GM23338 (cell line): ENCODE results near the gene STARD8. TPM values are rescaled to one million over a fixed set of nuclear protein-coding genes. Genes with fewer than 3 reads are reported as not detected.

Experiments used
- ATAC-seq: fragments of 200-7000 bp; cut with Tn5 transposase; 3 replicates; pipeline ENCODE4 v1.9.1; 2020
- DNase-seq: peaks from one replicate; pipeline ENCODE4 v3.0.0-alpha.2; 2015; ENCODE audit warnings: low spot score
- H2AFZ ChIP-seq: fragments of 200-600 bp; sonication (generic); 2 replicates; pipeline ENCODE4 v1.8.0; 2016; ENCODE audit warnings: antibody characterized with exemption, mild to moderate bottlenecking, moderate library complexity
- H3F3A ChIP-seq: fragments of 200-600 bp; sonication (generic); replicated peaks from 2 replicates; pipeline ENCODE4 v1.8.0; 2017; ENCODE audit warnings: antibody characterized with exemption, mixed run types, low read depth
- H3K27ac ChIP-seq: fragments of 200-600 bp; sonication (generic); 2 replicates; pipeline ENCODE4 v1.6.1; 2016; ENCODE audit warnings: low read depth
- H3K27me3 ChIP-seq: fragments of 200-600 bp; sonication (generic); 2 replicates; pipeline ENCODE4 v1.8.0; 2016; ENCODE audit warnings: mild to moderate bottlenecking, mixed run types, moderate library complexity; ENCODE audit not compliant: insufficient read depth
- H3K36me3 ChIP-seq: fragments of 200-600 bp; sonication (generic); 2 replicates; pipeline ENCODE4 v1.8.0; 2016; ENCODE audit warnings: mild to moderate bottlenecking; ENCODE audit not compliant: insufficient read depth
- H3K4me1 ChIP-seq: fragments of 200-600 bp; sonication (generic); 2 replicates; pipeline ENCODE4 v1.8.0; 2016; ENCODE audit warnings: mild to moderate bottlenecking, moderate library complexity; ENCODE audit not compliant: insufficient read depth
- H3K4me2 ChIP-seq: fragments of 200-600 bp; sonication (generic); 2 replicates; pipeline ENCODE4 v1.7.1; 2017; ENCODE audit warnings: mixed run types
- H3K4me3 ChIP-seq: fragments of 200-600 bp; sonication (generic); 2 replicates; pipeline ENCODE4 v1.6.1; 2016; ENCODE audit warnings: mixed run types
- H3K79me2 ChIP-seq: fragments of 200-600 bp; sonication (generic); replicated peaks from 2 replicates; pipeline ENCODE4 v1.8.0; 2017; ENCODE audit warnings: mild to moderate bottlenecking; ENCODE audit not compliant: insufficient read depth
- H3K9me2 ChIP-seq: fragments of 200-600 bp; sonication (generic); 2 replicates; pipeline ENCODE4 v1.8.0; 2017; ENCODE audit not compliant: insufficient read depth
- H4K20me1 ChIP-seq: fragments of 200-600 bp; sonication (generic); replicated peaks from 2 replicates; pipeline ENCODE4 v1.8.0; 2017; ENCODE audit warnings: mild to moderate bottlenecking; ENCODE audit not compliant: insufficient read depth
- H3K27ac Mint-ChIP-seq: 2 replicates; pipeline ENCODE4 v1.8.0; 2020; ENCODE audit warnings: inconsistent platforms, mild to moderate bottlenecking, moderate library complexity, mixed read lengths
- H3K27me3 Mint-ChIP-seq: 3 replicates; pipeline ENCODE4 v1.8.0; 2022; ENCODE audit warnings: low read depth, mild to moderate bottlenecking, moderate library complexity, mixed read lengths, inconsistent platforms; ENCODE audit not compliant: insufficient read depth, poor library complexity
- H3K36me3 Mint-ChIP-seq: 3 replicates; pipeline ENCODE4 v1.8.0; 2021; ENCODE audit warnings: low read depth, mild to moderate bottlenecking, inconsistent platforms, moderate library complexity, mixed read lengths
- H3K4me1 Mint-ChIP-seq: 3 replicates; pipeline ENCODE4 v1.8.0; 2020; ENCODE audit warnings: mild to moderate bottlenecking, inconsistent platforms, mixed read lengths
- H3K4me3 Mint-ChIP-seq: 3 replicates; pipeline ENCODE4 v1.8.0; 2021; ENCODE audit warnings: moderate library complexity, mild to moderate bottlenecking, inconsistent platforms, mixed read lengths
- H3K9me3 Mint-ChIP-seq: 3 replicates; pipeline ENCODE4 v1.8.0; 2020; ENCODE audit warnings: moderate library complexity, mild to moderate bottlenecking, inconsistent platforms, mixed read lengths
- CREB1 ChIP-seq: fragments of 250-450 bp; sonication (Bioruptor Pico); IDR thresholded peaks from 2 replicates; pipeline ENCODE4 v1.5.0; 2020; ENCODE audit warnings: low read depth, mild to moderate bottlenecking, moderate library complexity
- CTCF ChIP-seq, 2 experiments: fragments of 200-600 bp in 1 of 2; sonication (generic) in 1 of 2; conservative IDR thresholded peaks; 2 replicates each; pipeline versions ENCODE4 v1.5.1 to v1.6.1; 2016 to 2017; ENCODE audit warnings: antibody characterized with exemption in 2 of 2, low read depth in 2 of 2, mild to moderate bottlenecking in 2 of 2, moderate library complexity in 1 of 2
- JUNB ChIP-seq: IDR thresholded peaks from one replicate; pipeline ENCODE4 v1.6.1; 2016; ENCODE audit warnings: antibody characterized with exemption; ENCODE audit not compliant: unreplicated experiment
- NANOG ChIP-seq: IDR thresholded peaks from 2 replicates; pipeline ENCODE4 v1.6.1; 2016; ENCODE audit warnings: antibody characterized with exemption, borderline replicate concordance
- POLR2AphosphoS5 ChIP-seq: IDR thresholded peaks from 2 replicates; pipeline ENCODE4 v1.6.1; 2016; ENCODE audit warnings: antibody characterized with exemption, low read depth
- STAT1 ChIP-seq: IDR thresholded peaks from one replicate; pipeline ENCODE4 v1.6.1; 2016; ENCODE audit warnings: antibody characterized with exemption; ENCODE audit not compliant: unreplicated experiment
- ZNF114 ChIP-seq: fragments of 250-450 bp; sonication (Bioruptor Pico); IDR thresholded peaks from 2 replicates; pipeline ENCODE4 v1.5.0; 2020; ENCODE audit warnings: mild to moderate bottlenecking, moderate library complexity
- ZNF331 ChIP-seq: fragments of 250-450 bp; sonication (Bioruptor Pico); IDR thresholded peaks from 2 replicates; pipeline ENCODE4 v1.5.0; 2020; ENCODE audit warnings: low read depth, mild to moderate bottlenecking, moderate library complexity
- polyA plus RNA-seq: library from polyadenylated mRNA; unstranded; fragments of >200 nt; fragmentation: Nextera tagmentation; extraction: Ambion mirVana; gene quantifications from 2 replicates; pipeline ENCODE4 v1.2.1, GENCODE V29; 2016
- total RNA-seq: library from RNA; depleted of rRNA; stranded (reverse); fragments of >200 nt; shearing (Covaris generic); gene quantifications from 2 replicates; pipeline ENCODE4 v1.2.3, GENCODE V29; 2014
- TF ChIP-seq, protein P1 (sequence below): IDR thresholded peaks from 2 replicates; pipeline ENCODE4 v1.6.1; 2016; ENCODE audit warnings: antibody characterized with exemption
- TF ChIP-seq, protein P2 (sequence below): IDR thresholded peaks from one replicate; pipeline ENCODE4 v1.6.1; 2018; ENCODE audit warnings: antibody characterized with exemption; ENCODE audit not compliant: unreplicated experiment

The STARD8 gene
- total and polyA plus RNA-seq, 2 experiments from 2014 or later, result 0.74 to 5.6 TPM

- no peak for TF ChIP-seq CREB1 (CRISPR knock-in tag)
- H3F3A ChIP-seq, result no peaks in the 10 kb centered on the region
- no peaks in the 10 kb centered on the region for H3K9me3 Mint-ChIP-seq
- H3K27ac ChIP-seq, result no peak overlapping the region
- peaks cover 15% of the 10 kb centered on the region for H3K4me1 ChIP-seq
- ATAC-seq (no peak), DNase-seq (no peak)
- no peaks in the 10 kb centered on the region for H3K36me3 Mint-ChIP-seq
- H3K9me2 ChIP-seq, result no peaks in the 10 kb centered on the region
- H3K4me3 Mint-ChIP-seq, result no peak overlapping the region
- H3K27ac Mint-ChIP-seq, result no peak overlapping the region
- peaks cover 43% of the 10 kb centered on the region for H3K4me1 Mint-ChIP-seq
- H3K27me3 ChIP-seq, result no peaks in the 10 kb centered on the region
- no peak overlapping the region for H2AFZ ChIP-seq
- no peak overlapping the region for H3K4me3 ChIP-seq
- peaks cover 6% of the 10 kb centered on the region for H3K27me3 Mint-ChIP-seq
- H3K79me2 ChIP-seq, result no peaks in the 10 kb centered on the region
- H3K36me3 ChIP-seq, result no peaks in the 10 kb centered on the region
- no peaks in the 10 kb centered on the region for H4K20me1 ChIP-seq
- no peak overlapping the region for H3K4me2 ChIP-seq
Measured at GRCh38 chrX:68676335-68676734, 28.9 kb downstream of the STARD8 start.

- no peak overlapping the region for H3K4me3 ChIP-seq
- Mint-ChIP-seq H3K9me3 (no peaks in the 10 kb centered on the region), H3K4me1 (peaks cover 32% of the 10 kb centered on the region), H3K27me3 (peaks cover 3% of the 10 kb centered on the region), H3K36me3 (no peaks in the 10 kb centered on the region), H3K27ac (no peak overlapping the region), H3K4me3 (no peak overlapping the region)
- no peak overlapping the region for H3K27ac ChIP-seq
- H3K79me2 ChIP-seq, result no peaks in the 10 kb centered on the region
- H3K9me2 ChIP-seq, result no peaks in the 10 kb centered on the region
- TF ChIP-seq POLR2AphosphoS5 (no peak), STAT1 (no peak)
- TF ChIP-seq, protein P1, sequence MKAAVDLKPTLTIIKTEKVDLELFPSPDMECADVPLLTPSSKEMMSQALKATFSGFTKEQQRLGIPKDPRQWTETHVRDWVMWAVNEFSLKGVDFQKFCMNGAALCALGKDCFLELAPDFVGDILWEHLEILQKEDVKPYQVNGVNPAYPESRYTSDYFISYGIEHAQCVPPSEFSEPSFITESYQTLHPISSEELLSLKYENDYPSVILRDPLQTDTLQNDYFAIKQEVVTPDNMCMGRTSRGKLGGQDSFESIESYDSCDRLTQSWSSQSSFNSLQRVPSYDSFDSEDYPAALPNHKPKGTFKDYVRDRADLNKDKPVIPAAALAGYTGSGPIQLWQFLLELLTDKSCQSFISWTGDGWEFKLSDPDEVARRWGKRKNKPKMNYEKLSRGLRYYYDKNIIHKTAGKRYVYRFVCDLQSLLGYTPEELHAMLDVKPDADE, result no peak
- TF ChIP-seq, protein P2, sequence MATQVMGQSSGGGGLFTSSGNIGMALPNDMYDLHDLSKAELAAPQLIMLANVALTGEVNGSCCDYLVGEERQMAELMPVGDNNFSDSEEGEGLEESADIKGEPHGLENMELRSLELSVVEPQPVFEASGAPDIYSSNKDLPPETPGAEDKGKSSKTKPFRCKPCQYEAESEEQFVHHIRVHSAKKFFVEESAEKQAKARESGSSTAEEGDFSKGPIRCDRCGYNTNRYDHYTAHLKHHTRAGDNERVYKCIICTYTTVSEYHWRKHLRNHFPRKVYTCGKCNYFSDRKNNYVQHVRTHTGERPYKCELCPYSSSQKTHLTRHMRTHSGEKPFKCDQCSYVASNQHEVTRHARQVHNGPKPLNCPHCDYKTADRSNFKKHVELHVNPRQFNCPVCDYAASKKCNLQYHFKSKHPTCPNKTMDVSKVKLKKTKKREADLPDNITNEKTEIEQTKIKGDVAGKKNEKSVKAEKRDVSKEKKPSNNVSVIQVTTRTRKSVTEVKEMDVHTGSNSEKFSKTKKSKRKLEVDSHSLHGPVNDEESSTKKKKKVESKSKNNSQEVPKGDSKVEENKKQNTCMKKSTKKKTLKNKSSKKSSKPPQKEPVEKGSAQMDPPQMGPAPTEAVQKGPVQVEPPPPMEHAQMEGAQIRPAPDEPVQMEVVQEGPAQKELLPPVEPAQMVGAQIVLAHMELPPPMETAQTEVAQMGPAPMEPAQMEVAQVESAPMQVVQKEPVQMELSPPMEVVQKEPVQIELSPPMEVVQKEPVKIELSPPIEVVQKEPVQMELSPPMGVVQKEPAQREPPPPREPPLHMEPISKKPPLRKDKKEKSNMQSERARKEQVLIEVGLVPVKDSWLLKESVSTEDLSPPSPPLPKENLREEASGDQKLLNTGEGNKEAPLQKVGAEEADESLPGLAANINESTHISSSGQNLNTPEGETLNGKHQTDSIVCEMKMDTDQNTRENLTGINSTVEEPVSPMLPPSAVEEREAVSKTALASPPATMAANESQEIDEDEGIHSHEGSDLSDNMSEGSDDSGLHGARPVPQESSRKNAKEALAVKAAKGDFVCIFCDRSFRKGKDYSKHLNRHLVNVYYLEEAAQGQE, result no peak
- H3K4me2 ChIP-seq, result no peak overlapping the region
- H3K36me3 ChIP-seq, result no peaks in the 10 kb centered on the region
- H3K4me1 ChIP-seq, result peaks cover 11% of the 10 kb centered on the region
- no peaks in the 10 kb centered on the region for H3F3A ChIP-seq
- H2AFZ ChIP-seq, result no peak overlapping the region
- no peaks in the 10 kb centered on the region for H3K27me3 ChIP-seq
- ATAC-seq (peak; percentile 39; the same call in 2 of the 3 replicates), DNase-seq (no peak)
- H4K20me1 ChIP-seq, result no peaks in the 10 kb centered on the region
Measured at GRCh38 chrX:68677998-68678397, 30.5 kb downstream of the STARD8 start.

- no peak for DNase-seq
- H3K4me2 ChIP-seq, result no peak overlapping the region
- Mint-ChIP-seq H3K4me3 (no peak overlapping the region), H3K27me3 (peaks cover 9% of the 10 kb centered on the region), H3K36me3 (no peaks in the 10 kb centered on the region), H3K9me3 (no peaks in the 10 kb centered on the region), H3K27ac (no peak overlapping the region), H3K4me1 (peaks cover 49% of the 10 kb centered on the region)
- H3K4me1 ChIP-seq, result 0 out of 2 replicates have a peak, but pooled peaks cover 7% of the 10 kb centered on the region
- H4K20me1 ChIP-seq, result no peaks in the 10 kb centered on the region
- ATAC-seq, result no peak
- H3K27ac ChIP-seq, result no peak overlapping the region
- no peaks in the 10 kb centered on the region for H3K27me3 ChIP-seq
- no peaks in the 10 kb centered on the region for H3K9me2 ChIP-seq
- H3K79me2 ChIP-seq, result no peaks in the 10 kb centered on the region
- H3K36me3 ChIP-seq, result no peaks in the 10 kb centered on the region
- H3F3A ChIP-seq, result no peaks in the 10 kb centered on the region
- H3K4me3 ChIP-seq, result no peak overlapping the region
- H2AFZ ChIP-seq, result no peak overlapping the region
- TF ChIP-seq CREB1 (CRISPR knock-in tag) (no peak), NANOG (no peak), ZNF114 (no peak), ZNF331 (CRISPR knock-in tag) (no peak), CTCF (conservative IDR thresholded peaks at IDR 0.05; ENCODE audit: low read depth in 2 of 2) (no peak), JUNB (no peak)
- TF ChIP-seq, protein P2, result no peak
Measured at GRCh38 chrX:68681443-68681941, 34.0 kb downstream of the STARD8 start.
